SH-SY5Y (cell line): ENCODE data around the gene ALLC.

Experiments used
- GATA2 ChIP-seq: IDR thresholded peaks from 2 replicates; pipeline ENCODE4 v1.6.1; 2011; ENCODE audit warnings: mild to moderate bottlenecking, low read depth, low read length
- GATA3 ChIP-seq: IDR thresholded peaks from 2 replicates; pipeline ENCODE4 v1.6.1; 2011; ENCODE audit warnings: low read depth, mild to moderate bottlenecking, low read length, moderate library complexity

- TF ChIP-seq GATA2 = no peak
- TF ChIP-seq GATA3 = no peak
Observed at GRCh38 chr2:3646446-3646845, 11.6 kb upstream of the ALLC start.
